Stimulated activated naive CD8-positive, alpha-beta T cell treated with anti-CD3 and anti-CD28 coated beads, Interleukin-15, amount 100 ng/mL, for 72 hours (primary cell): ENCODE data around the gene PEDS1.

Experiments used
- ATAC-seq: fragments of 150-1000 bp; cut with Tn5 transposase; 2 replicates; pipeline ENCODE4 v1.10.0; 2021; ENCODE audit warnings: mild to moderate bottlenecking, moderate library complexity
- DNase-seq, 2 donors: peaks; one replicate each; pipeline ENCODE4 v3.0.0; 2021 to 2022
- H3K27ac Mint-ChIP-seq, 2 donors: one replicate each; pipeline ENCODE4 v1.8.0; 2022; ENCODE audit warnings: mild to moderate bottlenecking in 2 of 2, mixed read lengths in 2 of 2, moderate library complexity in 2 of 2
- H3K27me3 Mint-ChIP-seq: one replicate; pipeline ENCODE4 v1.8.0; 2022; ENCODE audit warnings: mixed read lengths
- H3K4me1 Mint-ChIP-seq: one replicate; pipeline ENCODE4 v1.8.0; 2022; ENCODE audit warnings: mild to moderate bottlenecking, mixed read lengths
- H3K4me3 Mint-ChIP-seq, 2 donors: one replicate each; pipeline ENCODE4 v1.8.0; 2022; ENCODE audit warnings: mild to moderate bottlenecking in 2 of 2, mixed read lengths in 2 of 2, moderate library complexity in 1 of 2
- H3K9me3 Mint-ChIP-seq, 2 donors: one replicate each; pipeline ENCODE4 v1.8.0; 2022; ENCODE audit warnings: mixed read lengths in 2 of 2

Gene PEDS1

DNA sequence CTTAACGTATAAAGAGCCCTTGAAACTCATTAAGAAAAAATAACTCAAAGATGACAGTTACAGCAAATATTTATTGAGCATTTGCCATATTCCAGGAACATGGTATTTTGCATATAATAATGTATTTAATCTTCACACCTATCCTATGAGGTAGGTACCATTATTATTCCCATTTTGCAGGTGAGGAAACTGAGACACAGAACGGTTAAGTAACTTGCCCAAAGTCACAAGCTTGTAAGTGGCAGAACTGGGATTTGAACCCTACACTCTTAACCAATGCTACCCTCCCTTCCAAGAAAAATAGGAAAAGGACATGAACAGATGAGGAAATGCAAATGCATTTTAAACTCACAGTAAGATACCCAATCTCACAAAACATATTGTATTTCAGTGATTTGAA lies 35.3 kb downstream of the PEDS1 start:
- Mint-ChIP-seq H3K4me3 (no peak overlapping the region), H3K9me3 (no peaks in the 10 kb centered on the region), H3K27me3 (no peaks in the 10 kb centered on the region), H3K27ac (no peak overlapping the region), H3K4me1 (peaks cover 37% of the 10 kb centered on the region)
- DNase-seq (no peak), ATAC-seq (no peak)

DNA sequence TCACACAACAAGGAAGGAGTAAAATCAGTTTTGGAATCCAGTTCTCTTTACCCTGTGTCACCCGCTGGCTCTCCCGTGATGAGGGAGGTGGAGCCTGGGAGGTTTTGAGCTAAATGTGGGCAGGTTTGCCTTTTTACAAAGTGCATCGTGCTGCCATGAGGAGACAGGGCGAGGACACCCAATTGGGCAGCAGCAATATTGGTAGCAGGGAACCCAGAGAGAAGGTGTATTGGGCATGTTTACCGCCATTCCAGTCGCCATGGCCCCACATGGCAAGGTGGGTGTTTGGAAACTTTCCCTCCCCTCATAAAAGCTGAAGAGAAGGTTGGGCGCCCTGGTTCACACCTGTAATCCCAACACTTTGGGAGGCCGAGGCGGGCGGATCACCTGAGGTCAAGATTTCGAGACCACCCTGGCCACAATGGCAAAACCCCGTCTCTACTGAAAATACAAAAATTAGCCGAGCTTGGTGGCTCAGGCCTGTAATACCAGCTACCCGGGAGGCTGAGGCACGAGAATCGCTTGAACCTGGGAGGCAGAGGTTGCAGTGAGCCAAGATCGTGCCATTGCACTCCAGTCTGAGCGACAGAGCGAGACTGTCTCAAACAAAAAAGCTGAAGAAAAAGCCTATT lies 37.0 kb downstream of the PEDS1 start:
- H3K27me3 Mint-ChIP-seq: no peaks in the 10 kb centered on the region
- H3K27ac Mint-ChIP-seq: no peak overlapping the region
- no peaks in the 10 kb centered on the region for H3K9me3 Mint-ChIP-seq
- H3K4me1 Mint-ChIP-seq: peaks cover 51% of the 10 kb centered on the region
- peak overlapping the region; percentile 92 to 98 for H3K4me3 Mint-ChIP-seq
- no peak for ATAC-seq
- DNase-seq: no peak

DNA sequence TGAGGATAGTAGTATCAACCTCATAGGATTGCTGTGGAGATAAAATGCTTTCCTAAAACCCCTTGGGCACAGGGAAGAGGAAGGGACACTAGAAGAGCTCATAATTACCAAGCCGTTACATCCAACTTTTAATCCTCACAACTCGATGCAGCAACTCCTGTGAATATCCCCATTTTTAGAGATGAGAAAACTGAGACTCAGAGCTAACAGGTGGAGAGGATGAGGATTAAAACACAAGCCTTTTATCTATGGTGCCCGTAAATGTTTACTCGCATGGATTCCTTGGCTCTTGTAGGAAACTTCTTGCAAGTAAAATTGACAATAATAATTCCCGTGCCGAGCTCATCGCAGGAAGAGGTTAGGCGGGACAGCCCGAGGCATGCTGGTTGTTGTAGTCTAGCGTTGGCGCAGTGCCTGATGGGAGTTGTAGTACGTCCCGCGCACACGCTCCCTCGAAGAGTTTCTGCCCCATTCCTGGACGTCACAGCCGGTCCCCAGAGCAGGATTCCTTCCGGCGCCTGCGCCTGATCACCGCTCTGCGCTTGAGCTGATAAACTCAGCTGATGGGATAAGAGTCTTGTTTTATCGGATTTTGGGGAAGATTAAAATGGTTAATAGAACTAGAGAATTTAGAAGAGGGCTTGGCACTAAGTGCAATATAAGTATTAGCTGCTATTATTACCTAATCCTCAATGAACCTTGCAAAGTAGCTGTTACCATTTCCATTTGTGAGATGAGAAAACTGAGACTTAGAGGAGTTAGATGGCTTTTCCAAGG lies 37.7 kb downstream of the PEDS1 start:
- no peaks in the 10 kb centered on the region for H3K9me3 Mint-ChIP-seq
- H3K27me3 Mint-ChIP-seq: no peaks in the 10 kb centered on the region
- ATAC-seq: peak; percentile 89
- peak overlapping the region; percentile 87 to 94 for H3K27ac Mint-ChIP-seq
- H3K4me1 Mint-ChIP-seq: peaks cover 53% of the 10 kb centered on the region
- peak overlapping the region; percentile 92 to 98 for H3K4me3 Mint-ChIP-seq
- peak; percentile 78 to 88 for DNase-seq

DNA sequence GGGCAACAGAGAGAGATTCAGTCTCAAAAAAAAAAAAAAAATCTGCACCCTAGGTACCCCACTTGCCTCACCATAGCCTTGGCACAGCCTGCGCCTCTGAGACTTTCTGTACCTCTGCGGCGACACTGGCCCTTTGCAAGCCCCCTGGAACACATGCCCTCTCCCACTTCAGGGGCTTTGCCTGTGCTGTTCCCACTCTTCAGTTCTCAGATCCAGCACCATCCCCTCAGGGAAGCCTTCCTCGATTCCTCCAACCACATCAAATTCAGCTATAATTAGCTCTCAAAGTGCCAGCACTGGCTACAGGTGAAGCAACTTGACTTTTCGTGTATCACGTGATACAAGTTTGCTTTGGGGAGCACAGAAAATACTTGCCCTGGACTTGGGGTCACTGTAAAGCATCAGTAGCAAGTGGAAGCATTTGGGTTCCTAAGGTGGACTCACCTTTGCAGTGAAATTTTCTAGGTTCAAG lies 38.4 kb downstream of the PEDS1 start:
- ATAC-seq: no peak
- no peaks in the 10 kb centered on the region for H3K27me3 Mint-ChIP-seq
- peaks cover 60% of the 10 kb centered on the region for H3K4me1 Mint-ChIP-seq
- no peaks in the 10 kb centered on the region for H3K9me3 Mint-ChIP-seq
- no peak for DNase-seq
- H3K27ac Mint-ChIP-seq: peak overlapping the region; percentile 16 to 29
- H3K4me3 Mint-ChIP-seq: peak overlapping the region; percentile 92 to 98

DNA sequence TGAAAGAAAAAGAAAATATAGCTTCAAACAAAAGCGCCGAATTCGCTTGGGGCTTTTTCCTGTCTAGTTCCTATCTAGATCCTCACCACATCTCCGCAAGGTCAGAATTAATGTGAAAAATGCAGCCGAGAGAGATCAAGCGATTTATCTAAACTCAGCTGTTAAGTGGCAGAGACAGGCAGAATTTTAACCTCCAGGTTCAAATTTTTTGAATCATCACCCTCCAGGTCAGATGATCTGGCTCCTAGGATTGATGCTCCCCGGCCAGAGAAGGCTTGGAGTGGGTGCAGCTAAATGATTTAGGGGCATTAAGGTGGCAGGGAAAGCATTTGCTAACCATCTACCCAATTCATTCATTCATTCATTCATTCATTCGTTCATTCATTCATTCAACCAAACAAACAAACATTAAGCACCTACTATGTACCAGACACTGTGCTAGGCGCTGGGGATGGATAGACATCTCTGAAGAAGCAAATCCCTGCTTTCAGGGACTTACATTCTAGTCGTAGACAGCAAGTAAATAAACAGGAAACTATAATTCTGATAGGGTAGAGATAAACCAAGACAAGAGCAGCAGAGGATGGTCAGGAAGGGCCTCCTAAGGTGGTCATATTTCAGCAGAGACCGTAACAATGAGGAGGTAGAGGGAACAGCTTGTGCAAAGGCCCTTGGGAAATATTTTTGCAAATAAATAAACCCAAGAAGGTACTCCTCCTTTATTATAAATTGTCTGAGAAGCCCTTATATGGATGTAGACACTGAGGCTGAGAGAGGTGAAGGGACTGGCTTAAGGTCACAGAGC lies 39.9 kb downstream of the PEDS1 start:
- no peaks in the 10 kb centered on the region for H3K27me3 Mint-ChIP-seq
- H3K4me3 Mint-ChIP-seq: peak overlapping the region; percentile 94 to 98
- H3K9me3 Mint-ChIP-seq: no peaks in the 10 kb centered on the region
- peaks cover 74% of the 10 kb centered on the region for H3K4me1 Mint-ChIP-seq
- peak overlapping the region; percentile 91 to 97 for H3K27ac Mint-ChIP-seq
- no peak for ATAC-seq
- DNase-seq: no peak

DNA sequence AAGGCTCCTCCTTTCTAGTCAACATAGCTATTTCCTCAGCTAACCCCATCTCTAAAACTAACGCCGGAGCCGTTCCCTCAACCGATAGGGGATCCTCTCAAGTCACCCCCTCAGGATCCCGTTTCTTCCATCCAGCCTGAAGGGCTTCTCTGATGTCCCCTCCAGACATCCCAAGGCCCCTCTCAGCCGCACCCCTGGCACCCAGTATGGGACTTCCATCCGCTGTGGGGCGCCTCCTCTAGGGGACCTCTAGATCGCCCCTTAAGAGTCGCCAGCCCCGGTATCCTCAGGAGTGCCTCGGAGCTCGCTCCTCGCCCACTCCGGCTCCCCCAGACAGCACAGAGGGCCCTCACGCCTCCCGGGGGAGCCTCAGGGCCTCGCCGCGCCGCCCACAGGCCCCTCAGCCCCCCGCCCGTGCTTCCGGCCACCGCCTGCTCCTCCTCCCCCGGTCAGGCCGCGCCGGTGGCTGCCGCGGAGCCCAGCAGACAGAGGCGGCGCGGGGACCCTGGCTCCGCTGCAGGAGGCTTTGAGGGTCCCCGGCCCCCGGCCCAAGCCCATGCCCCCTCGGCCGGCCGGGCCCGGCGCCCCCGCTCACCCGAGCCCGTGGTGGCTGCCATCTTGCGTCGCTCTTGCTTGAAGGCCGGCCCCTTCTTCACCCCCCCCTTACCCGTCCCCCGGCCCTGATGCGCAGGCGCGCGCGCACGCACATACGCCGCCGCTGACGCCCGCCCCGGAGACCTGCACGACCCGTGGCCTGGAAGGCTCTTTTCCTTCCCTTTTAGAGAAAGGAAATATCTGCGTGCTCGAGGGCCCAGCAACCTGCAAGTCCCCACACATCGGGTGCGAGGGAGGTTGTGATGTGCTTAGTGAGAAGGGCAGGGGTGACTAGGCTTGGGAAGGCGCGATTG lies 40.8 kb downstream of the PEDS1 start, which contains the start of gene UBE2V1:
TSS of gene UBE2V1 (minus strand) at position 639 of the 908 bp plus-strand sequence. CDS start at position 617, 22 bp downstream.
- H3K27me3 Mint-ChIP-seq: no peaks in the 10 kb centered on the region

DNA sequence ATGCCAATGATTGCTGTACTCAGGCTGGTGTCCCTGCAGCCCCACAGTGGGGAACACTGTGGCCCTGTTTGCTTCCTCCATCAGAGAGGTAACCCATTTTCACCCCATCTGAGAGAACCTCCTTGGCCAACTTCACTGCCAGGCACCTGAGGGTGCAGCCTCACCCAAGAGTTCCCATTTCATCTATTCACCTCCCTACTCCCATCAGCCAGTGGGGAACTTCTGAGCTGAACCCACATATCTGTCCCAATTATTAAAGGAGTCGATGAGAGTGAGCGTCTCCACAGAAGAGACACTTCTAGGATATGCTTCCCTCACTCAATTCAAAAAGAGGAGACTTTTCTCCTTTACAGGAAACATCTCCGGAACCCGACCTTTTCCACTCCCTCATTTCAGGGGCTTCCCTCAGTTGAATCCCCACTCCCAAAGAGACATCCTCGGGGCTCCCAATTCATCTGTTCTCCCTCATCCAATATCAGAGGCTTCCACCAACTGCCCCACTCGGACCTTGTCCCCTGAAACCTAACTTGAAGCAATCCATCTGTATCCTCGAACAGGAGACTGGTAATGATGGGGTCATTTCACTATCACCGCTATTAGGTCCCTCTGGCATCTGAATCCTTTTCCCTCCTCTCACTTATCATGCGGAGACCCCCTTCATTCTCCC lies 41.6 kb downstream of the PEDS1 start:
- DNase-seq: no peak
- Mint-ChIP-seq H3K4me1 (peaks cover 91% of the 10 kb centered on the region), H3K27ac (peak overlapping the region; percentile 96 to 97), H3K4me3 (peak overlapping the region; percentile 94 to 98), H3K27me3 (no peaks in the 10 kb centered on the region), H3K9me3 (no peaks in the 10 kb centered on the region)
- ATAC-seq: no peak

More for the DNA sequence above, 40.8 kb downstream of the PEDS1 start, which contains the start of gene UBE2V1:
- DNase-seq (peak; percentile 83 to 86), ATAC-seq (peak; percentile 73)
- H3K9me3 Mint-ChIP-seq: no peaks in the 10 kb centered on the region
- peaks cover 83% of the 10 kb centered on the region for H3K4me1 Mint-ChIP-seq
- peak within 1 kb of the TSS; percentile 94 to 98 for H3K4me3 Mint-ChIP-seq
- H3K27ac Mint-ChIP-seq: peak within 1 kb of the TSS; percentile 96 to 97

DNA sequence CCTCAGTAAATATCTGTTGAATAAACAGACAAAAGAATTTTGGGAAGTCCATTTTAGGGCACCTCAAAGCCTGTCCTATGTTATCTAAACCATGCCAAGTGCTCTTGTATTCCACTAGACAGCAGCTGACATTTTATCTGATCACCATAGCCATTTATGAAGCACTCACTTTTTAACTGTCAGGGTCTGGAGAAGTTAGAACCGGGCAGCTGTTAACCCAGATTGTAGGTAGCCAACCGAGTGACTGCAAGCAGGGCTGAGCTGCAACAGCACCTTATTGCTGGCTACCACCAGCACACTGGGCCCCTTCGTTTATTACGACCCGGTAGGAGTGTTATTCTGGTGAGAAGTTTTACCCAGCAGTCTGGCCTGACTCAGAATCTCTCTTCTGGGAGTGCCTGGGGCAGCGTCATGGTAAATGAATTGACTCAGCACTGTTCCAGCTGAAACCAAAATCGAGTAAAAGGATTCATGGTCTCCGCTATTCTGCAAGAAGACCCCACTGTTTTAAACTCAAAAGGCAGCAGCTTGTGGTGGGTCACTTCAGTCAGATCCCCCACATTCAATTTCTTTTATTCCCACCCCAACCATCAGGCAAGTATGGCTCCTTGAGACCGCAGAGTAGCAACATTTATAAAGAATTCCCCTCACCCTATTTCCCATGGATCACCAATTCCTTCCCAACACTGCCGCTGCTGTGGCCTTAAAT lies 42.2 kb downstream of the PEDS1 start:
- Mint-ChIP-seq H3K4me3 (peak overlapping the region; percentile 94 to 98), H3K9me3 (no peaks in the 10 kb centered on the region), H3K27me3 (no peaks in the 10 kb centered on the region), H3K27ac (peak overlapping the region; percentile 96 to 97), H3K4me1 (peaks cover 95% of the 10 kb centered on the region)
- ATAC-seq (no peak), DNase-seq (peak in 1 of 2 donors; percentile 49)

DNA sequence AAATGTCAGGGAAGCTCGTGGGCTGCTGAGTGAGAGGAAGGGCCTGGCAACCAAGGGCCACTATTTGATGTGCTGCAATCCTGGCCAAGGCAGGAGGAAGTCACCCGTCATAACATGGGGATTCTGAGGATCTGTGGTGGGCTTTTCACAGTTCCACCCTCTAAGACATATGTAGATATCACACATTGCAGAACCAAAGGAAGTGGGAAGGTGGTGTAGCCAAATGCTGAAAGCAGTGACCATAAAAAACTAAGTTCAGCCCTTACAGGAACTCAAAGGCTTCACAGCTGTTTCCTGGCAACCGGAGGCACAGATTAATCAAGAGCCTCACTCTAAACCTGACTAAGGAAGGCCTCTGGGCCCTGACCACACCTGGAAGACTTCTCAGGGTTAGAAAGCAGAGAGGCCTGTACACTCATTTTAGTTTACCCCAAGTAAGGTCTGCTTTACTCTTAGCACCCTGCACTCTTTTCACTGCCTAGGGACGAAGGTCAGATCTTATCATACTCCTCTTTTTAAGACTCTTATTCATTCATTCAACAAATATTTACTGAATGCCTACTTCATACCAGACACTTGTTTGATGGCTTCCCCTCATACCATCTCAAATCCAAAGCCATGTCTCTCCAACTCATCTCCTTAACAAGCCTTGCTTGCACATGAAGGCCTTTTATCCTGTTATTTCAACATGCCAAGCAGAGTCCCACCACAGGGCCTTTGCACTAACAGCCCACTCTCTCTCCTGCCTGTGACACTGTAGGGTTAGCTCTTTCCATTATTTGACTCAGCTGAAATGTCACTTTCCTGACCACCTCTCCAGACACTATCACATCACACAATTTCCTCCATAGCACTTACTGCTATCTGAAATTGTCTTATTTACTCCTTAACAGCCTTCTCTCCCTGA lies 43.1 kb downstream of the PEDS1 start:
- Mint-ChIP-seq H3K4me3 (peak overlapping the region; percentile 94 to 98), H3K27ac (peak overlapping the region; percentile 49 to 96), H3K9me3 (no peaks in the 10 kb centered on the region), H3K27me3 (no peaks in the 10 kb centered on the region), H3K4me1 (peaks cover 91% of the 10 kb centered on the region)
- ATAC-seq: peak; percentile 85
- DNase-seq: peak; percentile 36 to 81

DNA sequence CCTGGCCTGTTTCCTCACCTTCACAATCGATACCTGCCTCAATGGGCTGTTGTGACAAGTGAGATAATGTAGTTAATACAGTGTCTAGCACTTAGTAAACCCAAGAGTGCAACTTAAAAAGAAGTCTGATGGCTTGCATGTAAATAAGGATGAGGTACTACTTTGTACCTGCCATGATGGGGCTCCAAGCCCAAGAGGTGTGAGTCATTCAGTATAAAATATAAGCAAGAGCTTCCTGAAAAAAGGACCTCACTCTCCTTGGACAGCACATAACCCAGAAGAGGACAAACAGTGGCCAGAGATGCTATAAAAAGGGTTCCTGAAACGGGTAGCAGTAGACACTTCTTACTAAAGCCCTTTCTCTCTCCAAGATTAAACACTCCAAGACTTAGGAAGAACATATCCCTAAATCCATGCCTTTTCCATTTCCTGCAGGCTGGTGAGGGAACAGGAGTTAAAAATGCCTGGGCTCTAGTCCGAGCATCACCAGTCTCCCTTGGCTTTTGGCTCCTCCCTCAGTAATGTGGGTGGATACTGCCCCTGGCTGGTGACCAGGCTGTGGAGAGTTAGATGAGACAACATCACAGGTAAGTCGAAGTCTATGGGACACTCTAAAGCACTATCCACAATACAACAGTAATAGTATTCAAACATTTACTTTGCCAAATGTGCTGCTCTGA lies 44.8 kb downstream of the PEDS1 start:
- no peak for ATAC-seq
- Mint-ChIP-seq H3K4me1 (peaks cover 79% of the 10 kb centered on the region), H3K9me3 (no peaks in the 10 kb centered on the region), H3K27me3 (no peaks in the 10 kb centered on the region), H3K4me3 (peak overlapping the region in 1 of 2 donors; percentile 40), H3K27ac (peak overlapping the region in 1 of 2 donors; percentile 52)
- no peak for DNase-seq

DNA sequence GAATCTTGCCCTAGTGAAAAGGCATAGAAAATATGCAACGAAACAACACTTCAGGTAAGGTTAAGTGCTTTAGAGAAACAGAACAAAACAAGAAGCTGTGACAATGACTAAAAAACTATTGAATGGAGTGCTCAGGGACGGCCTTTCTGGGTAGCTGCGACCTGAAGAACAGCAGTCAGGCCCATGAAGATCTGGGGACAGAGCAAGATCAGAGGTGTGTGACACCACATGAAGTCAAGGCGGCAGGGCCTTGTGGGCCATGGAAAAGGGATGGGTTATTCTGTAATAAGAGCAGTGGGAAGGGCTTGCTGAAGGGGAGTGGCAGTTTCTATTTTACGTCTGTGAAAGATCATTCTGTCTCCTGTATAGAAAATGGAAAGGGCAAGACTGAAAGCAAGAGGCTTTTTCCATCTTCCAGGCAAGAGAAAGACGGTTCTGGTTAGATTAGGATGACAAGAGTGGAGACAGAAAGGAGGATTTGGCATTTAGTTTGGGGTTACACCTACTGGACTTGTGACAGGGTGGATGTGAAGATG lies 45.7 kb downstream of the PEDS1 start:
- Mint-ChIP-seq H3K27me3 (no peaks in the 10 kb centered on the region), H3K9me3 (no peaks in the 10 kb centered on the region), H3K27ac (peak overlapping the region; percentile 5 to 55), H3K4me3 (peak overlapping the region; percentile 8 to 19), H3K4me1 (peaks cover 81% of the 10 kb centered on the region)
- no peak for ATAC-seq
- no peak for DNase-seq

DNA sequence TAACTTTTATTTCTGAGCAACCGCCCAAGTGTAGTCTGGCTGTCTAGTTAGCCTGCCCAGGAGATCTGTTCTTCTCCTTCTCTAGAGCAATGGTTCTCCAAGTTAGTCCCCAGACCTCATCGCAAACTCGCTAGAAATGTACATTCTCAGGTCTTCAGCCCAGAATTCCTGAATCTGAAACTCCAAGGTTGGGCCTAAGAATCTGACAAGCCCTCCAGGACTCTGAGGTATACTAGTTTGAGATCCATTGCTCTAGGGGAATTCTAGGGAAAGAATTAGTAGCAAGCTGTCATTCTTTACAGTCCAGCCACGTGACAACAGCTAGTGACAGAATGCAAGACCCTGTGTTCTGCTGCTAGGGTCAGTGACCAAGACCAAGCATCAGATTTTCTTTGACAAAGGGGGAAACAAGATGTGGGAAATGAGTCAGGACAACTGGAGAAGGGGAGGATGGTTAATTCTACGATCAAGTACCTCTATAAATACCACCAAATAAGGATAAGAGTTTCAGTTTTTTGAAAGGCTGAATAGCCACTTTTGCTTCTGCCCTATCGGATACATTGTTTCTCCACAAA lies 46.4 kb downstream of the PEDS1 start:
- Mint-ChIP-seq H3K4me1 (peaks cover 83% of the 10 kb centered on the region), H3K4me3 (no peak overlapping the region), H3K27me3 (no peaks in the 10 kb centered on the region), H3K27ac (no peak overlapping the region), H3K9me3 (no peaks in the 10 kb centered on the region)
- ATAC-seq (no peak), DNase-seq (no peak)
